Measurements from ENCODE around the gene ROMO1.

The ROMO1 gene

DNA sequence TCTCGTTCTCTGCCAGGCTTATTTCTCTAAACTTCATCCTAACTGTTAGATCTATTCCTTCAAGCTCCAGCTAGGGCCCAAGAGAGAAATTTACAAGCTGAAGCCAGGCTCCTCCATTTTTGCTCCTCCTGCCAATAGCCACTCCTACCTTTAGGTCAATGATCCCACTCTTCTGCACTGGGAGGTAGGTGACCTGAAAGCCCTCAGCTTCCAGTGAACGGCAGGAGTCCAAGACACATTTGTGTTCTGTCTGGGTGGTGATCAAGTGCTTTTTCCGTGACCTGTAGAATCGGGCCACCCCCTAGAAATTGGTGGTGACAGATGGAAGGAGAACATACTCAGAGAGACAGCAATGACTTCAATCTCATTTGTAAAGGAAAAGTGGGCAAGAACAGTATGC is 8.9 kb upstream of the ROMO1 start:
- no peak for DNase-seq
- no peak overlapping the region for H2BK5ac ChIP-seq (ENCODE audit: low read depth, low read length, poor library complexity, severe bottlenecking)
- no peaks in the 10 kb centered on the region for H3K4me1 ChIP-seq (ENCODE audit: control insufficient read depth, insufficient read depth, low read depth, low read length)
- no peak overlapping the region for H2BK120ac ChIP-seq (ENCODE audit: low read depth, low read length)
- H4K8ac ChIP-seq (ENCODE audit: low read length) = no peak overlapping the region
- H3K4me2 ChIP-seq (ENCODE audit: low read length, poor library complexity, severe bottlenecking) = no peak overlapping the region
- H2BK12ac ChIP-seq (ENCODE audit: low read length in 2 of 2) = no peak overlapping the region
- no peak overlapping the region for H3K18ac ChIP-seq (ENCODE audit: low read depth in 1 of 2, low read length in 2 of 2)
- no peak overlapping the region for H2BK15ac ChIP-seq (ENCODE audit: low read depth, poor library complexity, severe bottlenecking)
- H3K9ac ChIP-seq (ENCODE audit: low read length) = no peak overlapping the region
- H3K4ac ChIP-seq (ENCODE audit: low read depth in 1 of 2, low read length in 2 of 2) = no peak overlapping the region
- 100% methylated on average over 4 of the region's 4 CpGs for WGBS
- H2AK5ac ChIP-seq (ENCODE audit: low read length, severe bottlenecking) = no peak overlapping the region
- H3K79me1 ChIP-seq (replicated peaks; ENCODE audit: low read length, poor library complexity, severe bottlenecking) = peaks cover 8% of the 10 kb centered on the region
- H3K14ac ChIP-seq (ENCODE audit: low read length in 2 of 2) = no peak overlapping the region
- no peak overlapping the region for H3K27ac ChIP-seq (ENCODE audit: low read length, poor library complexity, severe bottlenecking)
- H3K9me3 ChIP-seq (ENCODE audit: control insufficient read depth, low read length) = no peaks in the 10 kb centered on the region
- no peak overlapping the region for H4K91ac ChIP-seq (ENCODE audit: low read length)
- no peaks in the 10 kb centered on the region for H3K27me3 ChIP-seq (ENCODE audit: control insufficient read depth in 1 of 2, insufficient read depth in 1 of 2, low read length in 2 of 2)
- no peak overlapping the region for H3K4me3 ChIP-seq (ENCODE audit: insufficient read depth in 1 of 2, low read depth in 1 of 2, low read length in 2 of 2)
- H3K23ac ChIP-seq (ENCODE audit: low read length in 2 of 2) = no peak overlapping the region
- peaks cover 50 to 58% of the 10 kb centered on the region in 2 experiments for H3K36me3 ChIP-seq (ENCODE audit: control insufficient read depth in 1 of 2, insufficient read depth in 2 of 2, low read depth in 1 of 2, low read length in 2 of 2)
- H2AFZ ChIP-seq (ENCODE audit: low read depth, low read length) = no peak overlapping the region

DNA sequence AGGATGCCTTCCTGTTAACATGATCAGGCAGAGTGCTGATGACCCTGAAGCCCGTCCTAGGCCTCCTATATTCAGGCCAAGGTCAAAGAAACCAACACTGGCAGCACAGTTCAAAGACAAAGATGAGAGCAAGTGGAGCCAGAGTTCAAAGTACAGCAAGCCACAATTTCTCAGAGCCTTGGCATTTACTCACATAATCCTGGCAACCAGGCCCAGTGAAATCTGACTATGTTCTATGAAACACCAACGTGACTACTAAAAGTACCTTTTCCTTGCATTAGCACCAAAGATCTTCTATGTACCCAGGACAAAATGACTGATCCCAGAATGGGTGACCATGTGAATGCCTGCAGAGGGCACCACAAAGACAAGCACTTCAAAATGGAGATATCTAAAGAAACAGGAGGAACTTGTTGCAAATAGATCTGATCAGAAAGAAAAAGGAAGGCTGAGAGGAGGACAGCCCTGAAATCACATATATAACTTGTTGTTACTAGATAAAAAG is 3.9 kb upstream of the ROMO1 start:
- Histone ChIP-seq H3K79me1 (replicated peaks; ENCODE audit: low read length, poor library complexity, severe bottlenecking) (peaks cover 24% of the 10 kb centered on the region), H2BK120ac (ENCODE audit: low read depth, low read length) (no peak overlapping the region)
- WGBS = 74% methylated on average over 2 of the region's 2 CpGs

GRCh38 chr20:35695978-35696377 is 3.2 kb upstream of the ROMO1 start:
- no peak overlapping the region for H3K14ac ChIP-seq (ENCODE audit: low read length in 2 of 2)
- no peaks in the 10 kb centered on the region for H3K27me3 ChIP-seq (ENCODE audit: control insufficient read depth in 1 of 2, insufficient read depth in 1 of 2, low read length in 2 of 2)
- peaks cover 11% of the 10 kb centered on the region for H3K4me1 ChIP-seq (ENCODE audit: control insufficient read depth, insufficient read depth, low read depth, low read length)
- H3K4ac ChIP-seq (ENCODE audit: low read depth in 1 of 2, low read length in 2 of 2) = no peak overlapping the region
- no peak overlapping the region for H3K9ac ChIP-seq (ENCODE audit: low read length)
- no peak overlapping the region for H2AFZ ChIP-seq (ENCODE audit: low read depth, low read length)
- H4K91ac ChIP-seq (ENCODE audit: low read length) = no peak overlapping the region
- H3K27ac ChIP-seq (ENCODE audit: low read length, poor library complexity, severe bottlenecking) = no peak overlapping the region
- no peak overlapping the region for H3K4me3 ChIP-seq (ENCODE audit: insufficient read depth in 1 of 2, low read depth in 1 of 2, low read length in 2 of 2)
- H2BK15ac ChIP-seq (ENCODE audit: low read depth, poor library complexity, severe bottlenecking) = no peak overlapping the region
- H2BK12ac ChIP-seq (ENCODE audit: low read length in 2 of 2) = no peak overlapping the region
- no peak overlapping the region for H4K8ac ChIP-seq (ENCODE audit: low read length)
- DNase-seq = no peak
- H3K4me2 ChIP-seq (ENCODE audit: low read length, poor library complexity, severe bottlenecking) = no peak overlapping the region
- no peak overlapping the region for H3K23ac ChIP-seq (ENCODE audit: low read length in 2 of 2)
- 84% methylated on average over 2 of the region's 4 CpGs for WGBS
- no peaks in the 10 kb centered on the region for H3K9me3 ChIP-seq (ENCODE audit: control insufficient read depth, low read length)
- peaks cover 23% of the 10 kb centered on the region for H3K79me1 ChIP-seq (replicated peaks; ENCODE audit: low read length, poor library complexity, severe bottlenecking)
- H3K18ac ChIP-seq (ENCODE audit: low read depth in 1 of 2, low read length in 2 of 2) = peak overlapping the region in 1 of 2 experiments; percentile 17
- H2BK5ac ChIP-seq (ENCODE audit: low read depth, low read length, poor library complexity, severe bottlenecking) = no peak overlapping the region
- peaks cover 22 to 36% of the 10 kb centered on the region in 2 experiments for H3K36me3 ChIP-seq (ENCODE audit: control insufficient read depth in 1 of 2, insufficient read depth in 2 of 2, low read depth in 1 of 2, low read length in 2 of 2)
- no peak overlapping the region for H2BK120ac ChIP-seq (ENCODE audit: low read depth, low read length)
- H2AK5ac ChIP-seq (ENCODE audit: low read length, severe bottlenecking) = no peak overlapping the region

More for the DNA sequence above, 3.9 kb upstream of the ROMO1 start:
- no peak overlapping the region for H2AFZ ChIP-seq (ENCODE audit: low read depth, low read length)
- no peak overlapping the region for H3K23ac ChIP-seq (ENCODE audit: low read length in 2 of 2)
- H3K27ac ChIP-seq (ENCODE audit: low read length, poor library complexity, severe bottlenecking) = no peak overlapping the region
- H3K4me3 ChIP-seq (ENCODE audit: insufficient read depth in 1 of 2, low read depth in 1 of 2, low read length in 2 of 2) = no peak overlapping the region
- H3K9ac ChIP-seq (ENCODE audit: low read length) = no peak overlapping the region
- H3K4me1 ChIP-seq (ENCODE audit: control insufficient read depth, insufficient read depth, low read depth, low read length) = peaks cover 9% of the 10 kb centered on the region
- H3K36me3 ChIP-seq (ENCODE audit: control insufficient read depth in 1 of 2, insufficient read depth in 2 of 2, low read depth in 1 of 2, low read length in 2 of 2) = peaks cover 23 to 36% of the 10 kb centered on the region in 2 experiments
- no peak overlapping the region for H4K91ac ChIP-seq (ENCODE audit: low read length)
- no peak overlapping the region for H2AK5ac ChIP-seq (ENCODE audit: low read length, severe bottlenecking)
- H3K27me3 ChIP-seq (ENCODE audit: control insufficient read depth in 1 of 2, insufficient read depth in 1 of 2, low read length in 2 of 2) = no peaks in the 10 kb centered on the region
- no peak overlapping the region for H2BK15ac ChIP-seq (ENCODE audit: low read depth, poor library complexity, severe bottlenecking)
- no peak overlapping the region for H2BK12ac ChIP-seq (ENCODE audit: low read length in 2 of 2)
- H3K18ac ChIP-seq (ENCODE audit: low read depth in 1 of 2, low read length in 2 of 2) = no peak overlapping the region
- H3K9me3 ChIP-seq (ENCODE audit: control insufficient read depth, low read length) = no peaks in the 10 kb centered on the region
- DNase-seq = no peak
- no peak overlapping the region for H3K4me2 ChIP-seq (ENCODE audit: low read length, poor library complexity, severe bottlenecking)
- no peak overlapping the region for H4K8ac ChIP-seq (ENCODE audit: low read length)
- no peak overlapping the region for H2BK5ac ChIP-seq (ENCODE audit: low read depth, low read length, poor library complexity, severe bottlenecking)
- no peak overlapping the region for H3K4ac ChIP-seq (ENCODE audit: low read depth in 1 of 2, low read length in 2 of 2)
- no peak overlapping the region for H3K14ac ChIP-seq (ENCODE audit: low read length in 2 of 2)

DNA sequence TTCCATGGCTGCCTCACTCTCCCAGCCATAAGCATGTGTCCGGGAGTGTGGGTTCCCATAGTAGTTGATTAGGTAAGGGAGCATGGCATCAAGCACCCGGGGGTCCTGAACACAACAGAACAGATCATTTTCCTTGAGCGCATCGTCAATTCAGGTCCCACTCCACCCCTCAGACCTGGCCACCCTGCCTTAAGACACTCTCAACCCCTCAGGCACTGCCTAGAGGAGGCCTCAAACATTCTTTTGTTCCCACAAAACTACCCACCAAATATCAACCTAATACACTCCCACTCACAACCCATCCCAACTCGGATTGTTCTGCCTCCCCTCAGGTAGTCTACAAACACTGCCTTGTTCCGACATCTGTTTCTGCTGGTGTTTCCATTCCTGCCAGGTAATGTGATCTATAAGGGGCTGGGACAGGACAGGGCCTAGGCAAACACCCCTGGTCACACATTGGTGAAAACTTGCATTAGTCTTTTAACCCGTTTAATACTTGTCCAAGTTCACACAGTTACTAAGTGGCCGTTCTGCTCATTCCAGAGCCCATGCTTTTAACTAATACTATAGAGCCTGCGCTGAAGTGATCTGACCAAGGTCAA is 1.4 kb upstream of the ROMO1 start:
- H3K23ac ChIP-seq (ENCODE audit: low read length in 2 of 2) = peak overlapping the region in 1 of 2 experiments; percentile 78
- no peak overlapping the region for H2AK5ac ChIP-seq (ENCODE audit: low read length, severe bottlenecking)
- no peak overlapping the region for H2BK12ac ChIP-seq (ENCODE audit: low read length in 2 of 2)
- H3K4me3 ChIP-seq (ENCODE audit: insufficient read depth in 1 of 2, low read depth in 1 of 2, low read length in 2 of 2) = peak overlapping the region in 1 of 2 experiments; percentile 99
- H3K4me2 ChIP-seq (ENCODE audit: low read length, poor library complexity, severe bottlenecking) = peak overlapping the region; percentile 91
- H3K9me3 ChIP-seq (ENCODE audit: control insufficient read depth, low read length) = no peaks in the 10 kb centered on the region
- H2AFZ ChIP-seq (ENCODE audit: low read depth, low read length) = no peak overlapping the region
- H3K36me3 ChIP-seq (ENCODE audit: control insufficient read depth in 1 of 2, insufficient read depth in 2 of 2, low read depth in 1 of 2, low read length in 2 of 2) = peaks cover 21 to 48% of the 10 kb centered on the region in 2 experiments
- H3K9ac ChIP-seq (ENCODE audit: low read length) = peak overlapping the region; percentile 99
- no peak overlapping the region for H3K14ac ChIP-seq (ENCODE audit: low read length in 2 of 2)
- H3K27me3 ChIP-seq (ENCODE audit: control insufficient read depth in 1 of 2, insufficient read depth in 1 of 2, low read length in 2 of 2) = no peaks in the 10 kb centered on the region
- H3K79me1 ChIP-seq (replicated peaks; ENCODE audit: low read length, poor library complexity, severe bottlenecking) = peaks cover 21% of the 10 kb centered on the region
- no peak overlapping the region for H4K8ac ChIP-seq (ENCODE audit: low read length)
- H2BK15ac ChIP-seq (ENCODE audit: low read depth, poor library complexity, severe bottlenecking) = no peak overlapping the region
- no peak overlapping the region for H2BK120ac ChIP-seq (ENCODE audit: low read depth, low read length)
- H3K4me1 ChIP-seq (ENCODE audit: control insufficient read depth, insufficient read depth, low read depth, low read length) = peaks cover 14% of the 10 kb centered on the region
- H3K4ac ChIP-seq (ENCODE audit: low read depth in 1 of 2, low read length in 2 of 2) = no peak overlapping the region
- 89% methylated on average over 9 of the region's 9 CpGs for WGBS
- no peak for DNase-seq
- H3K27ac ChIP-seq (ENCODE audit: low read length, poor library complexity, severe bottlenecking) = no peak overlapping the region
- no peak overlapping the region for H3K18ac ChIP-seq (ENCODE audit: low read depth in 1 of 2, low read length in 2 of 2)
- no peak overlapping the region for H4K91ac ChIP-seq (ENCODE audit: low read length)
- peak overlapping the region; percentile 9 for H2BK5ac ChIP-seq (ENCODE audit: low read depth, low read length, poor library complexity, severe bottlenecking)
